ENCODE measurements around the gene RPL21. TPM values are rescaled to one million over a fixed set of nuclear protein-coding genes. Genes with fewer than 3 reads are reported as not detected.

Gene RPL21
- total RNA-seq, 3 donors from 2014 or later (not counting 1 experiment from before 2014, with no cell fraction given) = 969 to 1,229 (median 1,130) TPM

DNA sequence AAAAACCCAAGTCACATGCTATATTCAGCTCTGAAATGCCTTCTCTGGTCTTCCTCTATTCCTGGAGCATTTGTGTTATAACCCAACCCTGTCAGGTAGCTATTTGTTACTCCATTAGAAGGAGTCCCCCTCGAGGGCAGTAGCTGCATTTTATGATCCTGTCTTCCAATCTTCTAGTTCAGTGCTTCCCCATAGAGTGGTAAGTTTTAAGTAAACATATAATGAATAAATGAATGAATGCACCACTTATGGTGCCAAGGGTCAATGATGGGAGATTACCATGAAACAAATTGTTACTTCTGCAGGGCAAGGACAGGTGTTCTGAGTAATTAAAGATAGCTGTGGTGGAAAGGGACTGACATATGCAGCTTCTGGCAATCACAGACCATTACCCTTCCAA lies 23.3 kb downstream of the RPL21 start:
- Histone ChIP-seq H3K27me3 (ENCODE audit: control insufficient read depth, insufficient read depth, low read length) (peaks cover 3% of the 10 kb centered on the region), H3K36me3 (ENCODE audit: control insufficient read depth, insufficient read depth, low read length) (no peaks in the 10 kb centered on the region), H3K4me1 (ENCODE audit: control insufficient read depth, insufficient read depth, low read length) (peaks cover 14% of the 10 kb centered on the region), H3K9me3 (ENCODE audit: control insufficient read depth, insufficient read depth, low read length) (no peaks in the 10 kb centered on the region), H3K4me3 (ENCODE audit: low read length) (no peak overlapping the region), H3K27ac (ENCODE audit: low read length) (no peak overlapping the region)
- H3K27me3 Mint-ChIP-seq (ENCODE audit: low read depth in 2 of 2) = peaks cover 21 to 27% of the 10 kb centered on the region in 2 donors
- no peak overlapping the region for H3K27ac Mint-ChIP-seq
- DNase-seq (no peak), ATAC-seq (no peak)
- TF ChIP-seq, protein P1, sequence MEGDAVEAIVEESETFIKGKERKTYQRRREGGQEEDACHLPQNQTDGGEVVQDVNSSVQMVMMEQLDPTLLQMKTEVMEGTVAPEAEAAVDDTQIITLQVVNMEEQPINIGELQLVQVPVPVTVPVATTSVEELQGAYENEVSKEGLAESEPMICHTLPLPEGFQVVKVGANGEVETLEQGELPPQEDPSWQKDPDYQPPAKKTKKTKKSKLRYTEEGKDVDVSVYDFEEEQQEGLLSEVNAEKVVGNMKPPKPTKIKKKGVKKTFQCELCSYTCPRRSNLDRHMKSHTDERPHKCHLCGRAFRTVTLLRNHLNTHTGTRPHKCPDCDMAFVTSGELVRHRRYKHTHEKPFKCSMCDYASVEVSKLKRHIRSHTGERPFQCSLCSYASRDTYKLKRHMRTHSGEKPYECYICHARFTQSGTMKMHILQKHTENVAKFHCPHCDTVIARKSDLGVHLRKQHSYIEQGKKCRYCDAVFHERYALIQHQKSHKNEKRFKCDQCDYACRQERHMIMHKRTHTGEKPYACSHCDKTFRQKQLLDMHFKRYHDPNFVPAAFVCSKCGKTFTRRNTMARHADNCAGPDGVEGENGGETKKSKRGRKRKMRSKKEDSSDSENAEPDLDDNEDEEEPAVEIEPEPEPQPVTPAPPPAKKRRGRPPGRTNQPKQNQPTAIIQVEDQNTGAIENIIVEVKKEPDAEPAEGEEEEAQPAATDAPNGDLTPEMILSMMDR (IDR thresholded peaks at IDR 0.05) = no peak
- no peak overlapping the region for H3K4me3 Mint-ChIP-seq
- H3K36me3 Mint-ChIP-seq = no peaks in the 10 kb centered on the region
- intact Hi-C loops (cut with micrococcal nuclease) = no loop called here
- no peaks in the 10 kb centered on the region for H3K9me3 Mint-ChIP-seq
- WGBS (ENCODE audit: insufficient coverage) = 20% methylated on average over 1 of the region's 1 CpG
- peaks cover 14% of the 10 kb centered on the region in 2 donors for H3K4me1 Mint-ChIP-seq

GRCh38 chr13:27276188-27276587 lies 24.8 kb downstream of the RPL21 start:
- H3K9me3 ChIP-seq (ENCODE audit: control insufficient read depth, insufficient read depth, low read length) = no peaks in the 10 kb centered on the region
- no peaks in the 10 kb centered on the region for H3K36me3 ChIP-seq (ENCODE audit: control insufficient read depth, insufficient read depth, low read length)
- Mint-ChIP-seq H3K4me3 (no peak overlapping the region), H3K27ac (no peak overlapping the region), H3K36me3 (no peaks in the 10 kb centered on the region), H3K4me1 (peaks cover 6 to 7% of the 10 kb centered on the region in 2 donors), H3K27me3 (ENCODE audit: low read depth in 2 of 2) (peaks cover 21 to 26% of the 10 kb centered on the region in 2 donors), H3K9me3 (no peaks in the 10 kb centered on the region)
- no peak overlapping the region for H3K4me3 ChIP-seq (ENCODE audit: low read length)
- no peak overlapping the region for H3K27ac ChIP-seq (ENCODE audit: low read length)
- intact Hi-C loops (cut with micrococcal nuclease) = no loop called here
- over 99% methylated on average over 6 of the region's 7 CpGs for WGBS (ENCODE audit: insufficient coverage)
- H3K27me3 ChIP-seq (ENCODE audit: control insufficient read depth, insufficient read depth, low read length) = peaks cover 3% of the 10 kb centered on the region
- peaks cover 6% of the 10 kb centered on the region for H3K4me1 ChIP-seq (ENCODE audit: control insufficient read depth, insufficient read depth, low read length)
- ATAC-seq (no peak), DNase-seq (no peak)
- TF ChIP-seq, protein P1 (IDR thresholded peaks at IDR 0.05) = no peak

GRCh38 chr13:27279506-27279905 lies 28.1 kb downstream of the RPL21 start:
- Mint-ChIP-seq H3K9me3 (no peaks in the 10 kb centered on the region), H3K4me3 (no peak overlapping the region), H3K36me3 (no peaks in the 10 kb centered on the region), H3K27ac (no peak overlapping the region), H3K27me3 (ENCODE audit: low read depth in 2 of 2) (peaks cover 13 to 18% of the 10 kb centered on the region in 2 donors), H3K4me1 (no peaks in the 10 kb centered on the region)
- ATAC-seq (no peak), DNase-seq (no peak)
- Histone ChIP-seq H3K4me3 (ENCODE audit: low read length) (no peak overlapping the region), H3K9me3 (ENCODE audit: control insufficient read depth, insufficient read depth, low read length) (no peaks in the 10 kb centered on the region), H3K27ac (ENCODE audit: low read length) (no peak overlapping the region), H3K27me3 (ENCODE audit: control insufficient read depth, insufficient read depth, low read length) (no peaks in the 10 kb centered on the region), H3K4me1 (ENCODE audit: control insufficient read depth, insufficient read depth, low read length) (no peaks in the 10 kb centered on the region), H3K36me3 (ENCODE audit: control insufficient read depth, insufficient read depth, low read length) (no peaks in the 10 kb centered on the region)
- 93% methylated on average over 7 of the region's 7 CpGs for WGBS (ENCODE audit: insufficient coverage)
- intact Hi-C loops (cut with micrococcal nuclease) = no loop called here
- TF ChIP-seq, protein P1 (IDR thresholded peaks at IDR 0.05) = no peak

GRCh38 chr13:27280009-27280656 lies 28.8 kb downstream of the RPL21 start:
- Histone ChIP-seq H3K27me3 (ENCODE audit: control insufficient read depth, insufficient read depth, low read length) (no peaks in the 10 kb centered on the region), H3K9me3 (ENCODE audit: control insufficient read depth, insufficient read depth, low read length) (no peaks in the 10 kb centered on the region), H3K4me1 (ENCODE audit: control insufficient read depth, insufficient read depth, low read length) (no peaks in the 10 kb centered on the region), H3K27ac (ENCODE audit: low read length) (no peak overlapping the region), H3K4me3 (ENCODE audit: low read length) (no peak overlapping the region), H3K36me3 (ENCODE audit: control insufficient read depth, insufficient read depth, low read length) (no peaks in the 10 kb centered on the region)
- Mint-ChIP-seq H3K9me3 (no peaks in the 10 kb centered on the region), H3K4me3 (no peak overlapping the region), H3K27me3 (ENCODE audit: low read depth in 2 of 2) (peaks cover 11 to 12% of the 10 kb centered on the region in 2 donors), H3K36me3 (no peaks in the 10 kb centered on the region), H3K27ac (no peak overlapping the region), H3K4me1 (no peaks in the 10 kb centered on the region)
- TF ChIP-seq, protein P1 (IDR thresholded peaks at IDR 0.05) = no peak
- WGBS (ENCODE audit: insufficient coverage) = 72% methylated on average over 4 of the region's 5 CpGs
- DNase-seq = no peak
- no peak for ATAC-seq
- intact Hi-C loops (cut with micrococcal nuclease) = loop anchor here (5.0 kb wide), 1 partner anchor 293 kb away; no protein-coding TSS in a partner anchor

Data from natural killer cell (primary cell).